GM19193 (cell line): ENCODE data around the gene WDR38.

Experiments used
- POLR2A ChIP-seq: IDR thresholded peaks from 4 replicates; pipeline ENCODE4 v1.6.1; 2011; ENCODE audit not compliant: insufficient read depth, insufficient read length; ENCODE audit errors: extremely low read depth

WDR38 gene

GRCh38 chr9:124863371-124863871, 10.2 kb downstream of the WDR38 start:
- TF ChIP-seq POLR2A = no peak

DNA sequence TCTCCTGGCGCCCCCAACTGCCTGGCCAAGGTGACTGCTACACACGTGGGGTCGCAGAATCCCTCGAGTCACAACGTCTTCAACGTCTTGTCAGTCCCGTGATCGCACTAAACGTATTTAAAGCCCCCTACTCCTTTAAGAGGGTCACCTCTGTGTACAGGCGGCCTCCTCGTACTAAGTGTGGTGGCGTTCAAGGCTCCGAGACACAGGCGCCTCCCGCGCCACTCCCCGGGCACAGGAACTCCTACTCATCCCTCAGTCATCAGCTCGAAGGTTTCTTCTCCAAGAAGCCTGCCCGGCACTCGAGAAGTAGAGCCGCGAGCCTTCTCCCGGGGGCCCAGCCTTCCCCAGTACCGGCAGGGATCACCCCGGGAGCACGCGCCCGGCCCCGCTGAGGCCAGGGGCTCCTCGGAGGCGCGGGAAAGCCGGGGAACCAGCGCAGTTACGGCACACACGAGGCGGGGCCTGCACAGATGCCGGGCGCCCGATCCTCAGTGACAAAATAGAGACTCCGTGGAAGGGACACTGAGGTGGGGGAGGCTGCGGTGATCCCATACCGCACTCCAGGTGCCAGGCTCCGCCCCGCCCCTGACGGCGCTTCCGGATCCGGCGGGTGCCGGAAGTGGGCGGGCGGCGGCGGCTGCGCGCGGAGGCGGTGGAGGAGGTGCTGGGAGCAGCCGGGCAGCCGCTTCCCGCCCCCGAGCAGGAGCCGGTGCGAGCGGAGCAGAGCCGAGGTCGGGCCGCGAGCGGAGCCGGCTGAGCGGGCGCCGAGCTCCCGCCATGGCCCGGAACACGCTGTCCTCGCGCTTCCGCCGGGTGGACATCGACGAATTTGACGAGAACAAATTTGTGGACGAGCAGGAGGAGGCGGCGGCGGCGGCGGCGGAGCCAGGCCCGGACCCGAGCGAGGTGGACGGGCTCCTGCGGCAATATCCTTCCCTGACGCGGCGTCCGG, 15.5 kb downstream of the WDR38 start:
- peak; percentile 95 for TF ChIP-seq POLR2A

DNA sequence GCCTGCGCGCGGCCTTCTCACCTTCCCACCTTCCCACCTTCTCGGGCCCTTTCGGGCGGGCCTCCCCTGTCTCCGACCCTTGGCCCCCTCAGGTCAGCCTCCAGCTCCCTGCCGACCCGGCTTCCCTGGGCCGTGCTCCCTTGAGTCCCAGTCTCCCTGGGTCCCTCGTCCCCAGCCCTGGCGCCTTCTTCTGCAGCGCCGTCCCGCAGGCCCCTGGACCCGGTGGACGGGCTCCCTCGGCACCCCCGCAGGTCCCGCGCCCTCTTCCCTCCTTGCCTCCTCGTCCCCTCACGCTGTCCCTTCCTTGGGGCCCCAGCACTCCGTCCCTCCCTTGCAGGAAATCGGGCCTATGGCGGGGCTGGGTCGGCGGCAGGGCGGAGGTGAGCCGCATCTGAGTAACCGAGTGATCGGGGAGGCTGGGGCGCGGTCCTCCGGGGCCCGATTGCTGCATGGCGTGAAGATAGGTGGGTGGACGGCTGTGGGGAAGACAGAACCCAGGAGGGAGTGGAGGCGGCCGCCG, 16.3 kb downstream of the WDR38 start:
- TF ChIP-seq POLR2A = no peak

- TF ChIP-seq POLR2A = peak; percentile 51
These were observed 16.8 kb downstream of the WDR38 start for GRCh38 chr9:124869986-124870560.

DNA sequence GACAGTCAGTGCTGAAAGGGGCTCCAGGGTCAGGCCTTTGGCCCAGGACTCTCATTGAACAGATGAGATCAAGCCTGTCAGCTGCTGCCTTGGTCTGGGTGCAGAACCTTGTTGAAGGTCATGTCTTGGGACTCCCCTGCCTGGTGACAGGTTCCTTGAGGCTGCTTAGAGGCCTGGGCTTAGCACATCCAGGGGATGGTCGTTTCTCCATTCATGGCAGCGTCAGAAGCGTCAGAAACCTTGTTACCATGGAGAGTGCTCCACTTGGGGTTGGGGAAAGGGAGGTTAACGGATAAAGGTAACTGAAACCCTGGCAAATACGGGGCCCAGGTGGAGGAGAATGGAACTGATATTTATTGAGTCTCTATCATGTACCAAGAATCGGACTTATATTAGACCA, 17.5 kb downstream of the WDR38 start:
- TF ChIP-seq POLR2A = no peak

DNA sequence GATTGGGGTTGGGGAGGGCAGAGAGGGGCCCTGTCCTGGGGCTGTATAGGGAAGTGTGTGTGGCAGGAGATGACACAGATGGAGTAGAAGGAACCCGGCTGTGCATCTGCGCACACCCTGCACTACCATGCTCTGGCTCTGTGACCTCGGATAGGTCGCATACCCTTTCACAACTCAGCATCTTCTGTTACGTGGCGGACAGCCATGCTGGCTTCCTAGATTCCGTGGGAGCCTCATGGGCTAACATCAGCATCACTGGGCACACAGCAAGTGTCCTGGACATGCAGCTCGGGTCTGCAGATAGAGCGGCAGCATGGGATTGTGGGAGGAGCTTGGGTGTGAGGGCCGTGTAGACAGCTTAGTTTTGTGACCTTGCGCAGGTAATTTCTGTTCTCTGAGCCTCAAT, 17.9 kb downstream of the WDR38 start:
- peak; percentile 13 for TF ChIP-seq POLR2A

DNA sequence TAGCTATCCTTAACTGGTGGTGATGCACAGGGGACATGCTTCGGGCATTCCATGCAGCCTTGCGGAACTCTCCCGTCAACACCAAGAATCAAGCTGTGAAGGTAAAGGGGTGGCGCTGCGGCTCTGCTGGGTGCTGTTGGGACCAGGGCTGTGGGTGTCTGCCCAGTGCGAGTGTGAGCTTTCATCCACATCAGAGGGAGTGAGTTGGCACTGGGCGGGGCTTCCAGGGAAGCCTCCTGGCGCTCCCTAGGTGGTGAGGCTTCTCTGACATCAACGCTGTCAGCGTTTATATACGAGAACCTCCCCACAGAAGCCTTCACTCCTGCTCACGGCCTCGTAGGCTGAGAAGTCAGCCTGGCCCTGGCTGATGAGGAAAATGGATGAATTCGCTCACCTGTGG, 20.4 kb downstream of the WDR38 start:
- TF ChIP-seq POLR2A = peak; percentile 34

- TF ChIP-seq POLR2A = no peak
These were observed 22.2 kb downstream of the WDR38 start for GRCh38 chr9:124875501-124875900.

- TF ChIP-seq POLR2A = no peak
These were observed 23.9 kb downstream of the WDR38 start for GRCh38 chr9:124877021-124877782.

DNA sequence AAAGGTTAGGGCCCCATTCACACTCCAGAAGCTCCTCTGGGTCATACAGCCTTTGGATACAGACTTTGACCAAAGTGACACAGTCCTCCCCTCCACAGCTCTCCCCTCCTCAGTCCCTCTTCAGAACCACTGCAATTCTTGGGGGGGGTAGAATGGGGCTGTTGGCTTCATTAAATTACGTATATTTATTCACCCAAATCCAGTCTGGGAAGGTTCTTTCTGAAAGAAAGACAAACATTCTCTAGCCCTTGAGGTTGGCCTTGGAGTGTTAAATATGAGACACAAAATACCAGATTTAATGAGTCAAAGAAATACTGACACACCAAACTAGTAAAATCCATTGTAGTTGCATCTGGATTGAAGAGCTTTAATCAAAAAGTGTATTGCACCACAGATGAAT, 24.8 kb downstream of the WDR38 start:
- TF ChIP-seq POLR2A = no peak

DNA sequence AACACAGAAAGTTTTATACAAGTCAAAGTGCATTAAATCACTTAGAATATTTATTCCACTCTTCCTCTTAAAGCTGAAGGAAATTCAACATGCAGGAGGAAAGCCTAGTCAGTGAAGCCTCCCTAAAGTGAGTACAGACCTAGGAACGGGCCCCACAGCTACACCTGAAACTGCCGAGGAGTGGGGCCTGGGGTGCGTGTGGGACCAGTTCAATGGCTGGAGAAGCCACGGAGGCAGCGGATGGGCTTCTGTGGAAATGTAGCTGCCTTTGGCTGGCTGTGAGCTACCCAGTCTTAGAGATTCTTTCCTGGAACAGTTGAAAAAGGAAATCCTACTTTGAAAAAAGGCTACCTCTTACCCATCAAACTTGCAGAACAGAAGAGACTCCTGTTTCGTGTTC, 25.3 kb downstream of the WDR38 start:
- TF ChIP-seq POLR2A = peak; percentile 18

GRCh38 chr9:124879226-124879625, 26.0 kb downstream of the WDR38 start:
- no peak for TF ChIP-seq POLR2A

DNA sequence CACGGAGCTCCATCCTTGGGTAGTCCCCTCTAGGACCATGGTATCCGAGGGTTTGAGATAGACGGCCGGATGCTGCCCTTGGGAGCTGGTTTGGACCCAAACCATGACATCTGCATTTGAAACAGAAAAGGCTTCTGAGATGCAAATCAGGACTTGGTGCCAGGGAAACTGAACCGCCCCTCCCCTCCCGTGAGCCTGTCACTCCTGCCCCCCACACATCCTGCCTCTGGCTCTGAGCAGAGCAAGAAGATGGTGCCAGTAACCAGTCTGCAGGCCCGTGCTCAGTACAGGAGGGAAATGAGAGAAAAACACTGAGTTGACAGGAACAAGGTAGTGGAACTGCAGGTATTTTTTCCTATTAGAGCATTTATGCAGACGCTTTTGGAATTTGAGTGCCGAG, 27.2 kb downstream of the WDR38 start:
- TF ChIP-seq POLR2A = no peak

DNA sequence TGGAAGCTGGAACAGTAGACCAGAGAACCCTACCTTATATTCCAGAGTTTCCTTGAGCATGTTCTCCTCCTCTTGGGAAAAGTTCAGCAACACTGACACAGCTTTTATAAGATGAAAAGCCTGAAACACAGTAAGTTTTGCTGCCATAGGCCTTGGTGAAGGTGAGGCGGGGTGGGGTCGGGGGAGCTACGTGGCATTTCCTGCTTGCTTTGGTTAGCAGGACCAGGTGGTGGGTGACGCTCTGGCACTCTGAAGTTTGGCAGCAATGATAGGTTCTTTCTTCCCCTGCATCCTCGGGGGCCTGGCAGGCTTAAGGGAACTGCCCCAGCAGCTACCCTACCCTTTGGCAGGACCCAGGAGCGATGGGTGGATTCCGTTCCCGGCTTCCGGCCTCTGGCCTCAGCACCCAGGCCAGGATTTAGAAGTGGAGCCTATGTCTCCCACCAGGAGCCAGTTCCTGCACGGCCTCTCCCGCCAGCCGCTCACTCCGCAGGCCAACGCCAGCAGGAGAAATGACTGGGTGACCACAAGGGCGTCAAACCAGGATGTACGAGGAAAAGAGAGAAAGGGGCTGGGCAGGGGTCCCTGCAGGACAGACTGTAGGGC, 28.0 kb downstream of the WDR38 start:
- no peak for TF ChIP-seq POLR2A

DNA sequence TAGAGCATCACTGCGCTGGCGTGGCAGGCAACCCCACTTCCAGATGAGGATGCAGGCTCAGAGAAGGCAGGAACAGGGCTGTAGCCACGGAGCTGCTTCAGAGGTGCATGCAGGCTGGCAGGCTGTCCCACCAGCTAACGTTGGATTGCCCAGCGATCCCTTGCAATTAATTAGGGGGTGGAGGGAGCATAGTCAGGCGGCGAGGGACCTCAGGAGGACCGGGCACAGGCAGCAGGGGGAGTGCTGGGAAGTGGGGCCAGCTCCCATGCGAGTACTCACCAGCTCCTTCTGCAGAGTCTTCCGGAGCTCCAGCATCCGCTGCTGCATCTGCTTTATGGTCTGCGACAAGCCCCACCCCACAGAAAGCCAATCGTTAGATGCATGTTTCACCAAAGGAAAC, 29.0 kb downstream of the WDR38 start:
- TF ChIP-seq POLR2A = no peak

GRCh38 chr9:124884376-124884775, 31.1 kb downstream of the WDR38 start:
- TF ChIP-seq POLR2A = no peak

GRCh38 chr9:124885551-124885950, 32.3 kb downstream of the WDR38 start:
- TF ChIP-seq POLR2A = no peak
